ENCODE measurements around the gene PARD3B.

The PARD3B gene

DNA sequence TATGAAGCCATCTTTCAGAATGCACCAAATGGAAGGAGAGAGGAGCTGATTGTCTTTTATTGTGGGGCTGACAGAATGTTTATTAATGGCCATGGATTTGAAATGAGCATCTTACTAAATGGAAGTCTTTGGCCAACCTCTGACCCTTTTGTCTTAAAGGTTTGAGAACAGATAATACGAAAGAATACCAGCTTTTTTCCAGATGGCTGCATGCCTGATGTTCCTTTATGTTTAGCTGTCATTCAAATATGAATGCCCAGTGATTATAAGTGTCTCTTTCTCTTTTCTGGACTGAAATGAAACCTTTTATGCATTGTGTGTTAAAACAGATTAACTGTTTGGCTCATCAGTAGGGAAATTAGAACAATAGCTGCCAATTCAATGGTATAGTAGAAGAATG is 46.0 kb downstream of the PARD3B start:
- DNase-seq (ENCODE audit: low read depth) = no peak

DNA sequence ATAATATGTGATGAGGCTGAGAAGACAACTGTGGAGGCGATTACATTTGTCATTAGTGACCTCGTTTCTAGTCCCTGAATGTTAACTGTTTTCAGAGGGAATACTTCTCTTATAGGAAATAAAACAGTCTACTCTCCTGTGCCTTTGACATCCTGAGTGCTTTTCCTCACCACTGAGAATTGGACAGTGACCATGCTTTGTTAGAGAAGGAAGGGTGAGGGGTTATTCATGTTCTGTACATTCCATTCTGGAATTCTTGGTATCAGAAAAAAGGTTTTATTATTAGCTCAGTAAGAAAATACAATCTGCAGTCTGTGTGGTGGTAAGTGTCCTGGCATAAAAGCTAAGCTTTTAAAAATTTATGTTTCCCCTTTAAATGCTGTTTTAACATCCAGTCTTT is 58.8 kb downstream of the PARD3B start:
- no peak for DNase-seq (ENCODE audit: low read depth)

GRCh38 chr2:204608237-204608939 is 63.1 kb downstream of the PARD3B start:
- no peak for DNase-seq (ENCODE audit: low read depth)

DNA sequence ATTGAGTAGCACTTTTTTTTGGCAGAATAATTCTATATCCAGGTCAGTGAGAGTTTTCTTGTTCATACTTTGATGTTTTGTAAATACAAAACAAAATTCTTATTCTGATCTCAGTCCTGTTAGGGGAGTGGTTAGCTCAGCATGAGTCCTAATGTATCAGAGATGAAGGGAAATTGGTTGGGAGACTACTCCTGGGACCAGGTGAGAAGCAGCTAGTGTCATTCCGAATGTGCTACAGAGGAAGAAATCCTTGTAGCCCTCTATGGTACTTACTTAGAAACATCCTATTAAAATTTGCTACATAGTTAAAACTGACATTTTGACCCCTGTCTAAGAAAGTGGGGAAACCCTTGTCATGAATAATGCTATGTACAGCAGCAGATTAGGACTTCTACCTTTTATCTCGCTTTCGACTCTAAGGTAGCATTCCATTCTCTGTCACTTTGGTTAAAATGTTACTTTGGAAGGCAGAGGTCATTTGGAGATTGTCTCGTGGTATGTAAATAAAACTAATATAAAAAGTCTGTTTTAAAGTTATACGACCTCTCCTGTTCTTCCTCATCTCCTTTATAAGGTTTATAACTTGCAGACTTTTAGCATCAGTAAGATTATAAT is 65.8 kb downstream of the PARD3B start:
- DNase-seq (ENCODE audit: low read depth) = no peak

GRCh38 chr2:204611764-204612163 is 66.5 kb downstream of the PARD3B start:
- no peak for DNase-seq (ENCODE audit: low read depth)

- no peak for DNase-seq (ENCODE audit: low read depth)
Measured at GRCh38 chr2:204613635-204614034, 68.4 kb downstream of the PARD3B start.

DNA sequence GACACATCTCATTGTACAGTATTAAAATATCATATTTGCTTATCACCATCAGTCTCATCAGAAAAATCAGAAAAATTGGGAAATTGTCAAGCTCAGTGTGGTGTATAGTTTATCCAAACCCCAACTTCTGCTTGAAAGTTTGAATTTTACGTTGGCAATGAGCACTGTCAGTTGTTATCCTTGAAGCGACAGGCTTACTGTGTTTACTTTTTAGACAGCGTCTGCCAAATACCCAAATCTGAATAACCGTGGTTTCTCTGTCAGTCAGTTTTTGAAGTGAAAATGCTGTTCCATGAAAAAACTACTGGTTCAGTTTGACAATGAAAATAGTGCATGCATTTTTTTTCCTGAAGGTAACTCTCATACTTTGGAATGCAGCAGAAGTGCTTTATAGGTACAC is 70.2 kb downstream of the PARD3B start:
- DNase-seq (ENCODE audit: low read depth) = no peak

DNA sequence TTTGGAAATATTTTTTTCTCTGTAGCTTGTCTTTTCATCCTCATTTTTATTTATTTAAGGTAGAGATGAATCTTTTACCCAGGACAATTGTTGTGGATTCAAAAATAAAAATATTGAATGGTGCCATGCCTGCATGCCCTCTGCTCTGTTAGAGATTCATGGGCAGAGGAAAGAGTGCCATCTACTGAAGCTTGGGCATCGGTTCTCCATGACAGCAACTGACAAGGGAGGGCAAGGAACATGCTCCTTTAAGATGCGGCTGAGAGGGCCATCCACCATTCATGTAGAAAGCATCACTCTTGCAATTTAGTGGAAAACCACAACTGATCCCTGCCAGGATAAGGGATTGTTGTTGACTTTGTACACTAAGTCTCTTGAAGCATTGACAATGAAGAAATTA is 79.9 kb downstream of the PARD3B start:
- DNase-seq (ENCODE audit: low read depth) = no peak

GRCh38 chr2:204628926-204629712 is 83.8 kb downstream of the PARD3B start:
- no peak for DNase-seq (ENCODE audit: low read depth)

DNA sequence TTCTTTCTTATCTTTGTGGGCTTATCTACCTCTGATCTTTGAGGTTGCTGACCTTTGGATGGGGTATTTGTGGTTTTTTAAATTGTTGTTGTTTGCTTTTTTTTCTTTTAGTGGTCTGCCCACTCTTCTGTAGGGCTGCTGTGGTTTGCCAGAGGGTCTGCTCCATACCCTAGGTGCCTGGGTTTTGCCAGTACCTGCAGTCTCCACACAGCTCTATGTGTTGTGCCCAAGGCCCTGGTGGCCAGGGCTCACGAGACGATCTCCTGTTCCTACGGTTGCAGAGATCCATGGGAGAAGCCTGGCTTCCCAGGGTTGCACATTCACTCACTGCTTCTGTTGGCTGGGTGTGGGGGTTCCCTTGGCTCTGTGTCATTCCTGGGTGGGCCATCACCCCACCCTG is 87.1 kb downstream of the PARD3B start:
- no peak for DNase-seq (ENCODE audit: low read depth)

DNA sequence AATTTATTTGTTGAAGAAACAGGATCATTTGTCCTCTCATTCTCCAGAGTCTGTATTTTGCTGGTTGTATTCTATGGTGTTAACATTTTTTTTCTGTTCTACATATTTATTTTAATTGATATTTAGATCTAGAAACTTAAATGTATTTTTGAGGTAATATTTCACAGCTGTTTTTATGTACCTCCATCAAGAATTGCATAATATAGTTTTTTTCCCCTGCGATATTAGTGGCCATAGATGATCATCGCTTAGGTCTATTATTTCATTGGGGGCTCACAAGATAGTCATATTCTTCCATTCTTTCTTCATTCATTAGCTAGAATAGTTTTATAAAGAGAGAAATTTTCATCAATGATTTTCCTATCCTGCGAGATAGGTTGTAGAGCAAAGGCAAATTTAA is 89.3 kb downstream of the PARD3B start:
- DNase-seq (ENCODE audit: low read depth) = no peak

- DNase-seq (ENCODE audit: low read depth) = no peak
Measured at GRCh38 chr2:204635478-204635877, 90.2 kb downstream of the PARD3B start.

DNA sequence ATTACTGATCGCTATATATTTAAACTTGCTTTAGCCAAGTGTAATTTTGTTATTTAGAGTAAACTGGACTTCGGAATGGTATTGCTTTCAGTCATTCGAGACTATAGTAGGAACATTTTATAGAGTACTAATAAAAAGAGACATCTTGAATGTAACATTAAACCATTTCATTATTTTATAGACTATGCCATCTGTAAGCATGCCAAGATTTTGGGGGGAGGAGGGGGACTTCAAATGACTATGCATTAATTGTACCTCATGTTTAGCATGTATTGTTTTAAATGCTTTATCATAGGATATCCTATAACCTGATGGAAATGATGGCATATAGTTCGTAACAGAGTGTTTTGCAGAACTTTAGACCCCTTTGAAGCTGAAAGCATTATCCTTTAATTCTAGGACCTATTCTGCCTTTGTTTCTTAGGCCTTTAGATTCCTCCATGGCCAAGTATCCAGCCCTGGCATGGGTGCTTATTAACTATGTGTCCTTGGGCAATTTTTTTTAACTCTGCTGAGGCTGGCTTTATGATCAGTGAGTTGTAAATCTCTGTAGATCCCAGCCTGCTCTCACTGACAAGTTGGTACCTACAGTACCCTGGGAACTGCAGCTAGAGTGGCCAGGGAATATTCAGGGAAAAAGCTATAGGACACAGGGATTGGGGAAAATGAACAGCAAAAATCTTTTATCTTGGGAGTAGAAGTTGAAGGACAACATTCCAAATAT is 93.4 kb downstream of the PARD3B start:
- DNase-seq (ENCODE audit: low read depth) = no peak

GRCh38 chr2:204643326-204643725 is 98.1 kb downstream of the PARD3B start:
- no peak for DNase-seq (ENCODE audit: low read depth)

DNA sequence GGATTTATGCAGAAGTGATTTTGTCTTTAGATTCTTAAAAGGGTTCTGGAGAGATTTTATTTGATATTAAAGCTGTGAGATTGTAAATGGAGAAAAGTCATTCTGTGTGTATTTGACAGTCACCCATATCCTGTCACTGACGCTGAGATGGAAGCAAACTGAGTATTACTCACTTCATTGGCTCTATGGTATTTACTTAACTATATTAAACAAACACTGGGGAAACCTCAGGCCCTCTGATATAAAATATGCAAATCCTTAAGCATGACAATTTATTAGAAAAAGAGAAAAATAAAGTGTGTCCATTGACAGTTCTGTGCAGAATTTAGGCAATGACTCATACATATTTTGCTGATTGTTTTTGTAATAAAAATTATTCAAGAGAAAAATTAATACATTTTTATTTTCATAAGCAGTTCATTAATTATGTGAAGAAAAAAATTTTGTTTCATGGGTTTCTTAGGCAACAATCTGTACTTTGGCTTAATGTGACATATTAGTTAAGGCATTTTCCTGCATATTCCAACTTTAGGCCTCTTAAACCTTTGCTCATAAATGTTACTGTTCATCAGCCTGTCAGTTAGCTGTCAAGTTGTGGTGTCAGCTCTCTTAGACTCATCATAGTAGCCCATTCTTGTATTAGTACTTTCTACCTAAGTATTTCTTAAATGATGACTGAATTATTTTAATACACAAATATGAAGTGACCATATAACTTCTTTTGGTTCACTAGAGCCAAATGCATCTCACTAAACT is 99.9 kb downstream of the PARD3B start:
- DNase-seq (ENCODE audit: low read depth) = no peak

GRCh38 chr2:204647626-204648025 is 102.4 kb downstream of the PARD3B start:
- DNase-seq (ENCODE audit: low read depth) = no peak

DNA sequence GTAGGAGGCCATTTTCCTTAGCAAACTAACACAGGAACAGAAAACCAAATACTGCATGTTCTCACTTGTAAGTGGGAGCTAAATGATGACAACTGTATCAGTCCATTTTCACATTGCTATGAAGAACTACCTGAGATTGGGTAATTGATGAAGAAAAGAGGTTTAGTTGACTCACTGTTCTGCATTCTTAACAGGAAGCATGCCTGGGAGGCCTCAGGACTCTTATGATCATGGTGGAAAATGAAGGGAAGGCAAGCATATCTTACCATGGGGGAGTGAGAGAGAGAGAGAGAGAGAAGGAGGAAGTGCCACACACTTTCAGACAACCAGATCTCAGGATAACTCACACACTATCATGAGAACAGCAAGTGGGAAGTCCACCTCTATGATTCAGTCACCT is 105.3 kb downstream of the PARD3B start:
- no peak for DNase-seq (ENCODE audit: low read depth)

GRCh38 chr2:204652063-204652462 is 106.8 kb downstream of the PARD3B start:
- DNase-seq (ENCODE audit: low read depth) = no peak

DNA sequence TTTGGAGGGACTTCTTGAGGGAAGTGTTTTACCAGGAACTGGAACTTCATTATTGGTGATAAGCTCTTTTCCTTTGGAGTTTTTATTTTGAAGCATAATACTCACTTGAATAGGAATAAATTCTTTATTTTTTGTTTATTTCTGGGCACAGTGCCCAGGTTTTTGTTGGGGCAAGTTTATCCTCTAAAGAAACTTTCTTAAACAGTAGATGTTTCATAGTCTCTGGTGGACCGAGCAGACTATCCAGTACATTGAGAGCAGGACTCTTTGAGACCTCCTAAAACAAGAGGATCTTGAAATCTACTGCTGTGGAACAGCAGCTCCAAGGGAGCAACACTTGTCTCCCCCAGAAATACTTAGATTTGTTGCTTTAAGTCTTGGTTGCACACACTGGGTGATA is 109.4 kb downstream of the PARD3B start:
- DNase-seq (ENCODE audit: low read depth) = no peak

DNA sequence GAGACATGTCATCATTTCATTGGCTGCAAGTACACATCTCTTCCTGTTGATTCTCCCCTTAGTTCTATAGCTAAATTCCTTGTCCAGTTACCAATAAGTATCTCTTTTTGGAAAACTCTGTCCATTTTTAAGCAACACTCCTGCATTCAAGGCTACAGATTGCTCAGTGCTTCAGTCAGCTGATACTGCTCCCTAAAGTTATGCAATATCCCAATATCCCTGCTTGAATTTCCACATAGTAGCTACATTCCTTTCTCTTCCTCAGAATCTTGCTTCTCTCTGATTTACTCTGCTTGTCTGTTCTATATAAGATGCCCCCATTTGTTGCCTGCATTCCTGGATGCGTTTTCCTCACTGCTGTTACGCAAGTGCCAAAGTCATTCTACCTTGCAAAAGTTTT is 109.8 kb downstream of the PARD3B start:
- no peak for DNase-seq (ENCODE audit: low read depth)

GRCh38 chr2:204655626-204656025 is 110.4 kb downstream of the PARD3B start:
- no peak for DNase-seq (ENCODE audit: low read depth)

DNA sequence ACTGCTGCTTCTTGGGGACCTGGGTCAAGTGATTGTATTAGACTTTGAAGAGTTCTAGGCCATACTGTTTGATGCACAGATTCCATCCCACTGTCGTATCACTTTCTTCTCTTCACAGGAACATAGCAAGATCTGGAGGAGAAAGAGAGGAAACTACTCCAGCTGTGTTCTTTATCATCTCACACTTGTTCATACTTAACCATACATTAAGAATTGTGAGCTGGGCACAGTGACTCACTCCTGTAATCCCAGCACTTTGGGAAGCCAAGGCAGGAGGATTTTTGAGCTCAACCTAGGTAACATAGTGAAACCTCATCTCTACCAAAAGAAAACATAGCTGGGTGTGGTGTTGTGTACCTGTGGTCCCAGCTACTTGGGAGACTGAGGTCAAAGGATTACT is 111.7 kb downstream of the PARD3B start:
- DNase-seq (ENCODE audit: low read depth) = no peak
